ENCODE results near the gene EP400. TPM values are rescaled to one million over a fixed set of nuclear protein-coding genes. Genes with fewer than 3 reads are reported as not detected.

Gene EP400
- total and polyA plus RNA-seq, 2 of the 8 experiments (the other 6 are each of a cell fraction or from before 2014, with no cell fraction given) = 13.1 to 69.7 TPM

DNA sequence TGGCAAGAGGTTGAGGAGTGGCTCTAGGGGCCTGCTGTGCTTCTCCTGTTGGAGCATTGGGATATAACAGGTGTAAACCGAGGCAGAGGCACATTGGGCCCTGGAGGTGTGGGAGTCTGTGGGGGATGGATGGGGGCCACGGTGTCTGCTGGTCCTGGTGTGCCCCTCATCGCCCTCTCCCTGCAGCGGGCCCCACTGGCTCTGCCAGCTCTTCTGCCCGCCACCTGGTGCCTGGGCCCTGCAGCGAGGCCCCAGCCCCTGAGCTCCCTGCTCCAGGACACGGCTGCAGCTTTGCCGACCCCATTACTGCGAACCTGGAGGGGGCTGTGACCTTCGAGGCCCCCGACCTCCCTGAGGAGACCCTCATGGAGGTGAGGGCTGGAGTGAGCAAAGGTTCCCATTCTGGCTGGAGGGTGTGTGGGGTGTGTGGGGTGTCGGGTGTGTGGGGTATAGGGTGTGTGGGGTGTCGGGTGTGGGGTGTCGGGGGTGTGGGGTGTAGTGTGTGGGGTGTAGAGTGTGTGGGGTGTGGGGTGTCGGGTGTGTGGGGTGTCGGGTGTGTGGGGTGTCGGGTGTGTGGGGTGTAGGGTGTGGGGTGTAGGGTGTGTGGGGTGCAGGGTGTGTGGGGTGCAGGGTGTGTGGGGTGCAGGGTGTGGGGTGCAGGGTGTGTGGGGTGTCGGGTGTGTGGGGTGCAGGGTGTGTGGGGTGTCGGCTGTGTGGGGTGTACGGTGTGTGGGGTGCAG, 31.3 kb upstream of the EP400 start:
- DNase-seq (ENCODE audit: low read depth in 1 of 2, low spot score in 2 of 2) (no peak), FAIRE-seq (no peak)
- H4K5ac ChIP-seq (ENCODE audit: insufficient read length, low read depth, low read length) = no peak overlapping the region
- POLR2A ChIA-PET (ENCODE audit: partially characterized antibody) = interaction anchor here (1.0 to 4.8 kb wide), 3 partner anchors 9 to 65 kb away, joined by 4 to 33 read pairs (median 4); partner anchors contain the start of gene PUS1
- H3K56ac ChIP-seq (replicated peaks; ENCODE audit: insufficient read length, low read depth, low read length) = no peak overlapping the region
- no peak overlapping the region for H3K18ac ChIP-seq (ENCODE audit: extremely low read depth, low read length)
- no peak overlapping the region for H2BK15ac ChIP-seq (ENCODE audit: low read length)
- H3K79me1 ChIP-seq (ENCODE audit: low read depth, low read length) = no peaks in the 10 kb centered on the region
- no peaks in the 10 kb centered on the region for H3K9me3 ChIP-seq (ENCODE audit: insufficient read depth in 2 of 2, low read depth in 1 of 2, low read length in 1 of 2)
- H2AK5ac ChIP-seq (ENCODE audit: low read depth, low read length) = no peak overlapping the region
- H3K4me3 ChIP-seq (ENCODE audit: extremely low read depth in 1 of 4, insufficient read depth in 2 of 4, low read depth in 3 of 4, low read length in 4 of 4) = no peak overlapping the region
- H4K20me1 ChIP-seq (replicated peaks in 1 of 2; ENCODE audit: control insufficient read depth in 1 of 2, insufficient read depth in 2 of 2, low read length in 2 of 2) = peaks cover 0 to 11% of the 10 kb centered on the region in 2 experiments
- no peak for TF ChIP-seq SP4 (IDR thresholded peaks at IDR 0.05; ENCODE audit: low read length)
- no peak overlapping the region for H2AFZ ChIP-seq (ENCODE audit: low read length)
- no peak overlapping the region for H3K14ac ChIP-seq (ENCODE audit: insufficient read length)
- H2BK5ac ChIP-seq (ENCODE audit: low read depth, low read length) = no peak overlapping the region
- H3K23ac ChIP-seq (ENCODE audit: insufficient read length) = no peak overlapping the region
- no peak overlapping the region for H3K4me2 ChIP-seq (ENCODE audit: insufficient read depth in 1 of 2, low read depth in 2 of 2, low read length in 2 of 2)
- H2BK20ac ChIP-seq (ENCODE audit: low read length) = no peak overlapping the region
- H3K4me1 ChIP-seq (replicated peaks in 1 of 4; ENCODE audit: control insufficient read depth in 3 of 4, insufficient read depth in 4 of 4, low read length in 3 of 4) = no peaks in the 10 kb centered on the region
- H3K23me2 ChIP-seq (ENCODE audit: low read depth, low read length) = peaks cover 4% of the 10 kb centered on the region; the same call in 1 of the 2 replicates
- CTCF ChIA-PET (ENCODE audit: partially characterized antibody) = interaction anchor here (0.6 to 1.1 kb wide), 3 partner anchors 36 to 184 kb away, joined by 3 to 4 read pairs (median 3); no protein-coding TSS in a partner anchor
- H3K9ac ChIP-seq (replicated peaks in 1 of 4; ENCODE audit: extremely low read depth in 1 of 4, low read depth in 3 of 4, low read length in 3 of 4) = no peak overlapping the region
- H3K27ac ChIP-seq (ENCODE audit: low read depth, low read length) = no peak overlapping the region
- peaks cover 9 to 52% (median 28%) of the 10 kb centered on the region in 4 experiments for H3K36me3 ChIP-seq (ENCODE audit: control insufficient read depth in 2 of 4, insufficient read depth in 4 of 4, low read length in 3 of 4)
- no peak overlapping the region for H2BK12ac ChIP-seq (ENCODE audit: low read depth, low read length)
- no peaks in the 10 kb centered on the region for H3K27me3 ChIP-seq (replicated peaks in 1 of 4; ENCODE audit: control insufficient read depth in 3 of 4, extremely low read depth in 1 of 4, insufficient read depth in 3 of 4, low read length in 3 of 4)
- H3K79me2 ChIP-seq (ENCODE audit: control insufficient read depth in 1 of 2, insufficient read depth in 2 of 2, low read length in 2 of 2) = no peaks in the 10 kb centered on the region
- no peak overlapping the region for H4K91ac ChIP-seq (replicated peaks; ENCODE audit: insufficient read length, low read length)
- 0 out of 2 replicates have a peak overlapping the region, but pooled peaks have one; percentile 25 for H4K8ac ChIP-seq (ENCODE audit: extremely low read depth, insufficient read depth, low read length)
- no peak overlapping the region for H3K4ac ChIP-seq (replicated peaks; ENCODE audit: insufficient read length, low read depth, low read length)
- WGBS, 2 experiments (ENCODE audit: extremely low coverage in 1 of 2, insufficient coverage in 1 of 2, insufficient read length in 1 of 2, insufficient replicate concordance in 2 of 2, low coverage in 1 of 2, low lambda C conversion rate in 2 of 2, missing lambda C conversion rate in 1 of 2) = 89 to 100% methylated on average over 2 to 12 of the region's 20 CpGs
- no peak overlapping the region for H2BK120ac ChIP-seq (replicated peaks; ENCODE audit: low read depth, low read length)

All from H1 (cell line).